PC-3 (cell line): Measurements from ENCODE around the gene NDUFA7.
"Not testable (repeated sequence)": the region's sequence is repeated elsewhere in the genome, so short reads cannot be mapped to it uniquely, and the experiment has no call there.

ENCODE experiments used
- CTCF ChIP-seq: fragments of 300-600 bp; sonication (generic); conservative IDR thresholded peaks from 2 replicates; pipeline ENCODE4 v1.5.1; 2017; ENCODE audit warnings: antibody characterized with exemption, low read depth, mild to moderate bottlenecking, low read length
- EZH2 ChIP-seq: fragments of 300-600 bp; sonication (generic); IDR thresholded peaks from one replicate; pipeline ENCODE4 v1.6.1; 2017; ENCODE audit warnings: antibody characterized with exemption, mild to moderate bottlenecking, low read length; ENCODE audit not compliant: unreplicated experiment

GRCh38 chr19:8352845-8353244, 31.7 kb upstream of the NDUFA7 start:
- not testable (repeated sequence) for TF ChIP-seq CTCF, EZH2
